GM20431 (cell line): ENCODE data around the gene DOCK1.
"Not testable (repeated sequence)": the region's sequence is repeated elsewhere in the genome, so short reads cannot be mapped to it uniquely, and the experiment has no call there.

Source experiments
- in situ Hi-C: fragments of 300-500 bp; cut with MseI, MboI; formaldehyde crosslinking; loops from one replicate; pipeline ENCODE4 v1.15.0; 2020; ENCODE audit warnings: low sequenced_read_pairs; ENCODE audit not compliant: unreplicated experiment

Gene DOCK1

GRCh38 chr10:126921162-126921561 lies 15.9 kb downstream of the DOCK1 start:
- in situ Hi-C loops = no loop called here

GRCh38 chr10:126921974-126922525 lies 16.8 kb downstream of the DOCK1 start:
- in situ Hi-C loops = no loop called here

- in situ Hi-C loops = no loop called here
These were observed 19.1 kb downstream of the DOCK1 start for GRCh38 chr10:126924180-126924914.

DNA sequence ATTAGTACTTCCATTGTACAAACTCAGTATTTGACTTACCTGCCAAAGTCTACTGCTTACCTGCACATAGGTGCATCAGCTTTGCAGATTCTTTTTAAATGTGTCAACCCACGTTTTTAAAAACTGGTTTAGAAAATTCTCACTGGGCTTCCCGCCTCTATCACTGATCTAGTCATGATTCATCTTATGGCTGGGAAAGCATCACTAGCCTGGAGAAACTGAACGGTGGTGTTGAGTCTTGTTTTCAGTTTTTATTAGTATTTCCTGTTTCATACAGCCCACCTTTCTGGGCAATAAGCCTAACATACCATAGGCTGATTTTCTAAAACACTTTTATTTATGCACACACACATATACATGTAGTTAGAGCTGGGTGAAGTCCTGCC lies 19.7 kb downstream of the DOCK1 start:
- in situ Hi-C loops = no loop called here

GRCh38 chr10:126926568-126926967 lies 21.3 kb downstream of the DOCK1 start:
- in situ Hi-C loops = no loop called here

DNA sequence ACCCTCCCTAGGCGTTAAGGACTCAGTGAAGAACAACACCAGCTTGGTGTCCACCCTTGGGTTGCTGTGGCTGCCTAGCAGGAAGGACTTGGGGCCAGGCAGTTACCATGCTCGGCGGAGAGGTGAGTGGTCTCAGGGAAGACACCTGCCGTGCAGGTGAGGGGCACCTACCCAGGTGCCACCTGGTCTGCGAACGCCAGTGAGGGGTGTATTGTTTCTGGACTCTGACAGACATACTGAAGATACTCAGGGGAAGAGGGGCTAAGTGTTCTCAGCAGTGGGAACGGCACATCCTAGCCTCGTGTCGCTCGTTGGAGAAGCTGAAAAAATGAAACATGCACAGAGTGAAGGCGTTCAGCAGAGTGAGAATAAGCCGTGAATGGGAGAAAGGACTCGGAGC lies 22.6 kb downstream of the DOCK1 start:
- in situ Hi-C loops = no loop called here

DNA sequence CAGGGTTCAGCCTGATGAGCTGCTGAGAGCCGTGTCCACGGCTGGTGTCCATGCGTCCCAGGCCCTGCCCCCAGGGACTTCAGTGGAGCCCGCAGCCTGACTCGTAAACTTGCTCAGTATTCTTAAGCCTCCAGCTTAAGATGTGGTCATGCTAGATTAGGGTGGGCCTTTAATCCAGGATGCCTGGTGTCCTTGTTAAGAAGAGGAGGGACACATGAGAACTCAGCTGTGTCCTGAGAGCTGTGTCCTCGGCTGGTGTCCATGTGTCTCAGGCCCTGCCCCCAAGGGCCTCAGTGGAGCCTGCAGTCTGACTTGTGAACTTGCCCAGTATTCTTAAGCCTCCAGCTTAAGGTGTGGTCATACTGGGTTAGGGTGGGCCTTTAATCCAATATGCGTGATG lies 23.0 kb downstream of the DOCK1 start:
- in situ Hi-C loops = no loop called here

DNA sequence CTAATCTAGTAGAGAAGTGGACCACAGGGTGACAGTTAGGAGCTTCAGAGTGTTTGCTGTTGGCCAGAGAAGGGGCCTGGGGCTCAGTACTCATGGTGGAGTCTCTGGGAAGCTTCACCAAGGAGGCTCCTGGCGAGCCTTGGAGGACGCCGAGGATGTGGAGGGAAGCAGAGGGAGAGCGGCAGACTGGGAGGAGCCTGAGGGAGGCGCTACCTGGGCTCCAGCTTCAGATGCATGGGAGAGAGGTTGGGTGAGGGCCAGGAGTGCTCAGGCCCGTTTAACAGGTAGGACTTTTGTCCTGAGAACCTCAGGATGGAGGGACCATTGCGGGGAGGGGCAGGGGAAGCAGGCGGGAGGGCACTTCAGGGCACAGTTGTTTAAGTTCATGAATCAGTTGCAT lies 24.2 kb downstream of the DOCK1 start:
- in situ Hi-C loops = no loop called here

- in situ Hi-C loops = no loop called here
These were observed 25.1 kb downstream of the DOCK1 start for GRCh38 chr10:126930131-126930882.

DNA sequence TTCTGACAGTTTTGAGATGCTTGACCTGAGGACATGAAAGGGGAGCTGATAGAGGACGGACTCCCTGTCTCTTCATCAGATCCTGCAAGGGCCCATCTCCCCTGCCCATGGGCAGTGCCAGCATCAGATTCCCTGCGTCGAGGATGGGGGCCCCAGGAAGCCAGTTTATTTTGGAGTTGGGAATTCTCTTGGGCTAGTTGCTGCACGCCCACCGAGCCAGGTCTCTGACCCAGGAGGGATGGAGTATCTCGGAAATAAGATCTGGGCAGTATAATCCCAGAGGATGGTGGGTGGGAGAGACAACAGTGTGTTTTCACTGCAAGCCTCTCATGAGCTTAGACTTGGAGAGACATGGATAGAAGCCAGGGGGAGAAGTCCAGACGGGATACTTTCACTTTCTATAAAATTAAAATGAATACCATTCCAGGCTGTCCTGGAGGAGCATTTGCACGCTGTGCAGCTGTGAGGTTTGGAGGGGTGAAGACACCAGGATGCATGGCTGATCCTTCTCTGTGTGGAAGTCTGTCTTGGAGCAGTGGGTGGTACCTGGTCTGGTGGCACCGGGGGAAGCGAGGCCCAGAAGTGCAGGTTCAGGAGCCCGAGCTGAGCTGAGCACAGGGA lies 25.8 kb downstream of the DOCK1 start:
- in situ Hi-C loops = no loop called here

GRCh38 chr10:126931544-126931943 lies 26.3 kb downstream of the DOCK1 start:
- in situ Hi-C loops = no loop called here

DNA sequence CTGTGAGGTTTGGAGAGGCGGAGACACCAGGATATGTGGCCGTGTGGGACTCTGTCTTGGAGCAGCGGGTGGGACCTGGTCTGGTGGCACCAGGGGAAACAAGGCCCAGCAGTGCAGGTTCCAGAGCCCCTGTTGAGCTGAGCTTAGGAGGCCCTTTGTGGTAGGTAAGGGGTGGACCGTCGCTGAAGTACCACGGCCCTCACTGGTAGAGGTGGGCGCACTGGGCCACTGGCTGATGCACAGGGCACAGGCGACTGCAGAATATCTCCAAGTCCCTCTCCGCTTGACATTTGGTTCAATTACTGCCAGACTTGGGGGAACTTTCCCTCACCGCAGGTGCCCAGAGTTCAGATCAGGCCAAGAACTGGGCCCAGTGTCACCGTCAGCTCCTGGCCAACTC lies 27.3 kb downstream of the DOCK1 start:
- in situ Hi-C loops = no loop called here

GRCh38 chr10:126933116-126933515 lies 27.9 kb downstream of the DOCK1 start:
- in situ Hi-C loops = no loop called here

- in situ Hi-C loops = no loop called here
These were observed 30.2 kb downstream of the DOCK1 start for GRCh38 chr10:126935263-126935946.

DNA sequence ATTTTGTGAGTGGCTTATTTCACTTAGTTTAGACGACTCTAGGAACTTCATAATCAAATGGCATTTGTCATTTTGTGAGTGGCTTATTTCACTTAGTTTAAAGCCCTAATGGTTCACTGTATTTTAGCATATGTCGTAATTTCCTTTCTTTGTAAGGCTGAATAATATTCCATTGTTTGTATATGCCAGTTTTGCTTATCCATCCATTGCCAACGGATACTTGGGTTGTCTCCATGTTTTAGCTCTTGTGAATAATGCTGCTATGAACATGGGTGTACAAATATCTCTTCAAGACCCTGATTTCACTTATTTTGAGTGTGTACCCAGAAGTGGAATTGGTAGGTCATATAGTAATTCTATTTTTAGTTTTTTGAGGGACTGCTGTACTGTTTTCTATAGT lies 31.8 kb downstream of the DOCK1 start:
- in situ Hi-C loops = no loop called here

DNA sequence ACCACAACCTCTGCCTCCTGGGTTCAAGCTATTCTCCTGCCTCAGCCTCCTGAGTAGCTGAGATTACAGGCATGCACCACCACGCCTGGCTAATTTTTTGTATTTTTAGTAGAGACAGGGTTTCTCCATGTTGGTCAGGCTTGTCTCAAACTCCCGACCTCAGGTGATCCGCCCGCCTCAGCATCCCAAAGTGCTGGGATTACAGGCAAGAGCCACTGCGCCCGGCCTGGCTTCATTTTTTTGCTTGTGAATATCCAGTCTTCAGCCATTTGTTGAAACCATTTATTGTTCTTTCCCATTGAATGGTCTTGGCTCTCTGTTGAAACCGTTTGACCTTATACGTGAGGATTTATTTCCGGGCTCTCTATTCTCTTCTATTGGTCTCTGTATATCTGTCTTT lies 32.9 kb downstream of the DOCK1 start:
- in situ Hi-C loops = not testable (repeated sequence)

GRCh38 chr10:126939706-126940105 lies 34.5 kb downstream of the DOCK1 start:
- in situ Hi-C loops = no loop called here

- in situ Hi-C loops = no loop called here
These were observed 35.6 kb downstream of the DOCK1 start for GRCh38 chr10:126940670-126941310.

GRCh38 chr10:126944191-126944590 lies 39.0 kb downstream of the DOCK1 start:
- in situ Hi-C loops = no loop called here
